DMS114 treated with DMSO at 0.1 percent for 48 hours (cell line): ENCODE results near the gene PBX4.

ENCODE experiments used
- DNase-seq: peaks from one replicate; lab custom pipeline; 2025; ENCODE audit not compliant: unreplicated experiment; lab: John Stamatoyannopoulos, UW

The PBX4 gene

DNA sequence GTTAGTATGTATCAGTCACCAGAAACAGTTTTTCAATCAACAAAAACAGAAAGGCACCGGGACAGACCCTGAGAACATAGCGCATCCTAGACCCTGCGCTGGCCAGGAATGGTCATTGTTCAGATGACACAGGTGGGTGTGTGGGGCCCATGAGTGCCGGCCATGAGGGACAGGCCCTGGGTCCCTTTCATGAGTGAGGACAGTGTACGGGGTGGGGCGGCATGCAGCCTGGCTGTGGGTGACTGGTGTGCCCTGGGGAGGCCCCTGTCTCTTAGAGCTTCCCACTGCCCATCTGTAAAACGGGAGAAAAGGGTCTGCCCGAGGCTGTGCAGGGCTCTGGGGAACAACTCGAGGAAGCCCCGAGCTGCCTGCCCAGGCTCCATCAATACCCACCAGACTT lies 25.8 kb downstream of the PBX4 start:
- DNase-seq: no peak

DNA sequence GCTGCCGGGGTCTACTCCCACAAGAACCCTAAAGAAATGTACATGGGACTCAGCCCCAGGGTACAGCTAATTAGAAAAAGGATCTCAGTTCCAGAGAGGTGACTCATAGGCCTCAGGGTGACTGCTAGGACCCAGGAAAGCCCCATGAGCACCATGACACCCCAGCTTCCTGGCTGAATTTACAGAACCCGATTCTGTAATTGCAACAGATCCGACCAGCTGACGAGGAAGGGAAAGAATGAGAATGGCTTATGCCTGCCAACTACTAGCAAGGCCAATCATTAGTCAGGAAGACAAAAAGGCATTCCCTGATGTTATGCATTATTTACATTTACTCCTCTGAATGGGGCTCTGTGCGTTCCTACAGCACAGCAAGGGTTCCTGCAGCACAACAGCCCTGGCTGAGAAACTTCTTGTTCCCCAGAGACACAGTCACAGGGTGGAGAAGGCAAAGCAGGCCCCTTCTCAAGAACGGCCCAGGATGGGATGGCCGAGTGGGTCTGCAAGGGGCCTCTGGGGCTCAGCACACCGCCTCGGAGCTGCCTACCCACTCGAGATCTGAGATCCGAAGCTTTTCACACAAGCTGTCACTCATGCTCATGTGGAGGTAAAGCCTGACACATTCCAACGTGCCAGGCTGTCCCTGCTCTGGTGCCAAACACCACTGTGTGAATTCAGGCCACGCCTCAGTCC lies 27.2 kb downstream of the PBX4 start:
- DNase-seq: no peak

DNA sequence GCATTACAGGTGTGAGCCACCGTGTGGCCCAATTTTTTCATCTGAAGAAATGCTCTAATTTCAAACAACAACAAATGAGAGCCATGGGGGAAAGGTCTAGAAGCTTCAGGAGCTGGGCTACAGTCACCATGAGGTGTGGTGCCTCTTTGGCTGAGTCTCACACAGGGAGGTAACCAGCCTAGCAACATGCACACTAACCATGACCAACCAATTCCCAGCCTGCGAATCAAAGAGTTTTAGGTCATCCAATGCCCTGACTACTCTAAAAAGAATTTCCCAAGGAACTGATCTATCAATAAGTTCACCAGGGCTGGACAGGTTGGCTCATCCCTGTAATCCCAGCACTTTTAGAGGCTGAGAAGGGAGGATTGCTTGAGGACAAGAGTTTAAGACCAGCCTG lies 29.9 kb downstream of the PBX4 start:
- DNase-seq: no peak

DNA sequence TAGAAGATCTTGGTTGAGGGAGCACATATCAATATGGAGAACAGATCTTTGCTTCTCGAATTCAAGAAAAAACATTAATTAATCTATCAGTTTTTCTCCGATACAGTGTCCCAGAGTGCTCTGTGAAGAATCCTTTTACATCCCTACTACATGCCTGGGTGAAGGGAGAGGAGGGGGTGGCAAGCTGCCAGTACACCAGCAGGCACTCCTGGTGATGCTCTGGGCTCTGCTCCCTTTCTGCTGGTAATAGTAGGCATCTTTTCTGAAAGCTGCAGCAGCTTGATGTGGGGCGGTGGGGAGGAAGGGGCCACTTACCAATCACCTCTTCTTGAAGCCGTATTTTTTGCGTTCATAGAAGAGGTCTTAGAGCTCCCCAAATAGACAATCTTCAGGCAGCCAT lies 30.7 kb downstream of the PBX4 start:
- no peak for DNase-seq

DNA sequence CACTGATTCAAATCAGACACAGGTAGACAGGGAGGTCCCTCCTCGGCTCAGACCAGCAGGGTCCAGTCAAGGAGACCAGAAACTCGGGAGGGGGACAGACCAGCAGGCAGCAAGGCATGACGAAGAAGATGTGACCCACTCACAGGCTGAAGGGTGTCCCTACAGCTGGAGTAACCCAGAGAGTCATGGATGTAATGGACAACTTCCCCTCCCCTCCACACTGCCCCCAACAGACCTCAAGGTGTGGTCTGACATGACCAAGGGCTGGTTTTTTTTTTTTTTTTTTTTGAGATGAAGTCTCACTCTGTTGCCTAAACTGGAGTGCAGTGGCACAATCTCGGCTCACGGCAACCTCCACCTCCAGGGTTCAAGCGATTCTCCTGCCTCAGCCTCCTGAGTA lies 34.1 kb downstream of the PBX4 start:
- no peak for DNase-seq

DNA sequence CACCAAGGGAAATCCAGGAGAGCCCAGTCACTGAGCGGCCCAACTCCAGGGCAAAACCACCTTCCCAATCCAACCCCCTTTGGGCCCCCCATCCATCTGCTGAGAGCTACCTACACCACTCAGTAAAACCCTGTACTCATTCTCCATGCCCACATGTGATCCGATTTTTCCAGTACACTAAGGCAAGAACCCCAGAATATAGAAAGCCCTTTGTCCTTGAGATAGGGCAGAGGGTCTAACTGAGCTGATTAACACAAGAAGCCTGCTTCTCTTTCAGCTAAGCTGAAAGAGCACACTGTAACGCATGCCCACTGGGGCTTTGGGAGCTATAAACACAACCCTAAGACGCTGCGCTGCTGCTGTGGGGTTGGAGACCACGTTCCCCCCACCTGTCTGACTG lies 36.0 kb downstream of the PBX4 start:
- DNase-seq: no peak

DNA sequence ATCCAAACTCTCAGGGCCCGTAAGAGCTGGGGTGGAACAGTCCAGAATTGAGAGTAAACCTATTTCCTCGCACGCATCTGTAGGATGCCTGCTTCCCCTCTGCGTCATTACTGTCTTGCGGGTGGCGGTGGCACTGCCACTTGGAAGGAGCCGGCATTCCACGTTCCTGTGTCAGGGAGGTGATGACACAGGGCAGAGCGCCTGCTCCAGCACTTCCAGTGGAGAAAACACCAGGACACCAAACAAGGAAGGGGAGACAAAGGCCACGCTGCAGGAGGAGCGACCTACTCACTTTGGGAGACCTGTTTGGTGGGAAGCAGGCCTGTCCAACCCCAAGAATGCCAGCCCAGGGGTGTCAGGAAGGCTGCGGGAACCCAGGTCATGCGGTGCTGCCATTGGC lies 37.1 kb downstream of the PBX4 start:
- no peak for DNase-seq

DNA sequence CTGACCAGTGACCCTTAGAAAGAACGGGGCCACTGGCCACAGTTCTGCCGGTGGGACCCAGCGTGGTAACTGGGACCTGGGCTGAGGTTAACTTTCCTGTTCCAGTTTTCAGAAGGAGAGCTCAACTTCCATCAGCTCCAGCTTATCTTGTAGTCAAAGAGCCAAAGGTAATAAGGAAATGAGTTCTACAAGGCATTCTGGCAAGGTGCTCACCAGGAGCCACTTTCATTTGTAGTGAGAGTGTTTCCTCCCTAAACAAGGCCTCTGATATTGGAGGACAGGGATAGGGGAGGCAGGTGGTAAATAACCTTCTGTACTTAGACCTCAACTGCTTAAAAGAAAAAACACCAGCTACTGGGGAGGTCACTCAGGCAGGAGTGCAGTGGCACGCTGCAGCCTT lies 38.1 kb downstream of the PBX4 start:
- no peak for DNase-seq

DNA sequence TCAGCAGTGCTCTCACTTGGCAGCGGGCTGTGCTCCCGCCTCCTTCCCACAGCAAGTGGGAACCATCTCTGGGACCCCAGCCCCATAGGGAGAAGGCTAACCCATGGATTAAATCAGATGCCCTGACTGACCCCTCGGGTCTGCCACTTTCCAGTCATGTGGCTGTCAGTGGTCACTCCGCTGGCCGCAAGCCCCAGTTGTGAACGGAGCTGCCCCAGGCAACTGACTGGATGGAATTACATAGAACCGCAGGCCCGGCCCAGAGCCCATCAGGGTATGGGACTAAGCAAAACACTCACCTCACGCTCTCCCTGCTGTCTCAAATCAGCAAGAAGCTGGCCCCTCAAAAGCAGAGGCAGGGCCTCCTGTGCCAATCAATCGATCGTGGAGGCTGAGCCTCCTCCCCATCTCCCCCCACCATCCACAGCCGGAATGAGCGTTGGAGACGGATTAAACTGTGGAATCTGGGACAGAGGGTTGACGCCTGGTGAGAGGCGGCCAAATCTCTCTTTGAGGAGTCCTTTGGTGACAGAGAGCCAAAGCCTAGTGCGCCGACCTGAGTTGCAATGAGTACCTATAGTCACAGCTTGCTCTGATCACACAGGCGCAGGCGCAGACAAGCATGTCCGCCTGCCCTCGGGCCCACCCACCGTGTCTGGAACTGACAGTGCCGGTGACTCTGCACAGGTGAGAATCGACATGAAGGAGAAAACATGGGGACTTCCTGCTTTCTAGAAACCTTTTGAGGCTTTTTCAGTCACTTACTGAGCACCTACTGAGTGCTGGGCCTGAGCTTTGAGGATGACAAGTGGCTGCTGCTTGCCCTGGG lies 38.7 kb downstream of the PBX4 start:
- DNase-seq: no peak

DNA sequence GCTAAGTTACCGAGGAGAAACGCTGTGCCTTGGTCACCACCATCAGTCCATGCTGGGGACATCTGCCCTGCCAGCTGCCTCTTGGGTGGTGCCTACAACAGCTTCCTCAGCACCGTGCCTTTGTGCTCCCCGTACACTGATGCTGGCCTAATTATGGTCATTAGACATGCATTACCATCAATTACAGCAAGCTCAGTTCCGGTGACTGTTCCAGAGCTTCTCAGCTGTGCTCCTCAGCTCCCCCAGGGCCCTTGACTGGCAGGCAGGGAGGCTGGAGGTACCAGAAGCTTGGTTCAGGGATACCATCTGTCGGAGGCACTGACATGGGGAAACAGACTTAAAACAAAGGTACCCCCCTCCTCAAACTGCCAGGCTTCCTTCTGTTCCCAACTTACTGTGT lies 40.2 kb downstream of the PBX4 start:
- no peak for DNase-seq

DNA sequence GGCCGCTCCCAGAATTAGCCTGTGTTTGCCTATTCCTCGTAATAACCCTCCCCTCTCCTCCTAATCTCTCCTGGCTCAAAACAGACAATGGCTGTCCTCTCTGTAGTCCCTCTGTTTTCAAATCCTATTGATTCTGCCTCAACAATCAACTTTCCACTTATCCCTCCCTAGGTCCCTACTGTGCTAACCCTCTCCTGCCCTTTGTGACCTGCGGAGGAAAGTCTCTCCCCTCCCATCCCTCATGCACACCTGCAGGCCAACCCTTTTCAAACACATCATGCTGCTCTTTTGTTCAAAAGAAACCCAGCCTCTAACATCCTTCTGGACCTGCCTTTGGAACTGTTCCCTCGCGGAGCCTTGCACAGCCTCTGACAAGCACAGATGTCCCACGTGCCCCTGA lies 43.1 kb downstream of the PBX4 start:
- DNase-seq: no peak

DNA sequence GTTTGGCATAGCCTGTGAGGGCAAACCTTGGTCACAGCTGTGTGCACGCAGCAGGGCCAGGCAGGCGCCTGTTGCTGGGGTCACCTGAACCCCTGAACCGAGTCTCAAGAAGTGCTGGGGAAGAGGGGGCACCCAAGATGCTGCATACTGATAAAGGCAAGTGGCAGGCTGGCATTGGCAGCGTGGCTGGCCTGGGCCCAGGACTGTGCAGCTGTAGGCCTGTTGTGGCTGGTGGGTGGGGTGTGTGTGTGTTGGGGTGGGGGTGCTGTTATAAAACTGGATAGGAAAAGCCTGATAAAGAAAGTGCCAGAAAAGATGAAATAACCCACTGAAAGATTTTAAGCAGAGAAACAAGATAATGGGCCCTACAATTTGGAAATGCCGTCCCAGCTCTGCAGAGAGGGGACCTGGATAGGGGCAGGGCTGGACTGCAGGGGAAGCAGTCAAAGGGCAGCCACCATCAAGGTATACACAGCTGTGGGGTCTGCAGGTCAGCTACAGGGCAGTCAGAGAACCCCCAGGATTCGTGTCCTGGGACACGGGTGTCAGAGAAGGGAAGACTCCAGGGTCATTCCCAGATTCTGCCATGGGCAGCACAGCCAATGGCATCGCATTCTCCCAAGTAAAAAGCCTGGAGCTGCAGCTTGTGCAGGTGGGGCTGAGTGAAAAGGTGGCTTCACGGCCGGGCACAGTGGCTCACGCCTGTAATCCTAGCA lies 47.3 kb downstream of the PBX4 start:
- no peak for DNase-seq

DNA sequence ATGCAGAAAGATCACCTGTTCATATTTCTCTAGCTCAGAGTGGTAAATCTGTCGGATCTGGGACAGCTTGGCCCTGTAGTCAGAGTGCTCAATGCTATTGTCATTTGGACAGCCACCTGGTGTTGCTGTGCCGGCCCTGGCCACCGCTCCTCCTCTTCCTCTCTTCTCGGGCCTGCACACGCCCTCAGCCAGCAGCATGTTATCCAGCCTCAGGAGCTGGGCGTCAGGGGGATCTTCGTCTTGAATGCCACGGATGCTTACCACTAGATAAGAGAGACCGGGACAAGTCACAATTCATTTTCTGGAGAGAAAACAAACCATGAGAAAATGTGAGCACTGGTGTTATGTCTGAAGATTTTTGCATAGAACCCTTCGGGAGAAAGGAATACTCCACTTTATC lies 47.9 kb downstream of the PBX4 start:
- no peak for DNase-seq

DNA sequence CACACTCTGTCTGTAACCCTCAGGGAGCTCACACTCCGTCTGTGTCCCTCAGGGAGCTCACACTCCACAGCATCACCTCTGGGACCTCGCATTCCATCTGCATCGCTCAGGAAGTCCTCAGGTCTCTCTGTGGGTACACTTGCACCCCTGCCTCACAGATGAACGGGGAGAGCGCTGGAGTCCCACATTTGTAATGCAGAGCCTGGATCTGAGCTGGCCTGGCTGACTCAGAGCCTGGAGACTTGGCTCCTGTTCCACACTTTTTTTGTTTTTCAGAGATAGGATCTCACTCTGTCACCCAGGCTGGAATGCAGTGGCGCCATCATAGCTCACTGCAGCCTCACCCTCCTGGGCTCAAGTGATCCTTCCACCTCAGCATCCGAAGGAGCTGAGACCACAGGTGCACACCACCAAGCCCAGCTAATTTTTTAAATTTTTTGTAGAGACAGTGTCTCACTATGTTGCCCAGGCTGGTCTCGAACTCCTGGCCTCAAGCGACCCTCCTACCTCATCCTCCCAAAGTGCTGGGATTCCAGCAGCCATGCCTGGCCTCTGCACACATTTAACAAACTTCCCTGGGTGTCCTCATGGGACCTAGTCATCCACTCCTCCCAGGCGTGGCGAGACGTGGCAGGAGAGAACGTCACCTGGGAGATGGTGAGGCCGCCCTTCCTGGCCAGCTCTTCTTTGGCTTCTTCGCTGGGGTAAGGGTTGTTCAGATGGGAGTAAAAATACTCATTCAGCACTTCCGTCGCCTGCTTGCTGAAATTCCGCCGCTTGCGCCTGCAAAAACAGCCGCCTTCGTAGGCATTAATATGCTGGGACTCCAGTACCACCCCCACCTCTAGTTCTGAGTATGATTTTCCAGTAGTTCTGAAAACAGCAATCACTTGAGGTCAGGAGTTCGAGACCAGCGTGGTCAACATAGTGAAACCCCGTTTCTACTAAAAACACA lies 49.4 kb downstream of the PBX4 start:
- DNase-seq: no peak

DNA sequence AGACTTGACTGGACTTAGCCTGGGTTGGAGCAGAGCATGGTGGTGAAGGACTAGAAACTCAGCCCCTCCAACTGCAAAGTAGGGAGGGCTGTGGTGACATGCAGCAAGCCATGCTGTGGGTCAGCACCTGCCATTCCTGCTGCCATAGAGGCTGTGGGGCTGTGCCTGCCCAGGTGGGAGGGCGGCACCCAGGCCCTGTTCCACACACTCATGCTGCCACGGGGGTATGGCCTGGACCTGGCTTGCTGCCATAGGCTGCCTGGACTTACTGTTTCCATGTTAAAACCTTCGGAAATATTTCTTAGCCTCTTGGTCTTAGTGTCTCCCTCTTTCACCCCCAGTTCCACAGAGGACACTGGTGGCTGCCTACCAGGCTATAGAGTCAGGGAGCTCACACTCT lies 51.1 kb downstream of the PBX4 start:
- DNase-seq: no peak

DNA sequence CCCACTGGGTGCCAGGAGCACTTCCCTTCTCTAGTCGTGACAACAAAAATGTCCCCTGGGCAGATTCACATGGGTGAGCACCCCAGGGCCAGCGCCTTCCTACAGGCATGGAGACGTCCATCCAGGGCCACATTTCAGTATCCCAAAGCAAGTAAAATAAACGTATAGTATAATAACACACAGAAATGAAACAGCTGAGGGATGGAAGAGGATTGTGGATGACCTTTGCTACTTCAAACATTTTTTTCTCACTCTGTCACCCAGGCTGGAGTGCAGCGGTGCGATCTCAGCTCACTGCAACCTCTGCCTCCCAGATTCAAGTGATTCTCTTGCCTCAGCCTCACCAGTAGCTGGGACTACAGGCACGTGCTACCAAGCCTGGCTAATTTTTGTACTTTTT lies 52.2 kb downstream of the PBX4 start:
- no peak for DNase-seq

DNA sequence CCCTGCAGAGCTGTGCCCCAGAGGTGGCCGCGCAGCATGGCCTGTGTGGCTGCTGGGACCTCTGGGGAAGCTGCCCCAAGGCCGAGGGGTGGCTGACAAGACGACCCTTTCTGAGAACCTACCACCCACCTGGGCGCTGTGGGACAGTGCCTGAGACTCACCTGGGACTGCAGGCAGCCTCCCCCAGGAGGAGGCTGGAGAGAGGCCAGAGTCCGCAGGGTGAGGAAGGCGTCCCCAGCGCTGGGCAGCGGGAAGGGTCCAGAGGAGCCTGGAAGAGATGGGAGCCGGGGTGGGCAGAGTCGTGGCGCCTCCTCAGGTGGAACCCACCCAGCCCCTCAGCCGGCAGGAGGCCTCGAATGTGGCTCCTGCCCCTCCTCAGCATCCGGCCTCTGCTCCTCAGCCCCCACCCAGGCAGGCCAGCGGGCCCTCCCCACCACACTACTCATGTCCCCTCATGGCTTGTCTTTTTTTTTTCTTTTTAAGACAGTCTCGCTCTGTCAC lies 55.1 kb downstream of the PBX4 start:
- no peak for DNase-seq

DNA sequence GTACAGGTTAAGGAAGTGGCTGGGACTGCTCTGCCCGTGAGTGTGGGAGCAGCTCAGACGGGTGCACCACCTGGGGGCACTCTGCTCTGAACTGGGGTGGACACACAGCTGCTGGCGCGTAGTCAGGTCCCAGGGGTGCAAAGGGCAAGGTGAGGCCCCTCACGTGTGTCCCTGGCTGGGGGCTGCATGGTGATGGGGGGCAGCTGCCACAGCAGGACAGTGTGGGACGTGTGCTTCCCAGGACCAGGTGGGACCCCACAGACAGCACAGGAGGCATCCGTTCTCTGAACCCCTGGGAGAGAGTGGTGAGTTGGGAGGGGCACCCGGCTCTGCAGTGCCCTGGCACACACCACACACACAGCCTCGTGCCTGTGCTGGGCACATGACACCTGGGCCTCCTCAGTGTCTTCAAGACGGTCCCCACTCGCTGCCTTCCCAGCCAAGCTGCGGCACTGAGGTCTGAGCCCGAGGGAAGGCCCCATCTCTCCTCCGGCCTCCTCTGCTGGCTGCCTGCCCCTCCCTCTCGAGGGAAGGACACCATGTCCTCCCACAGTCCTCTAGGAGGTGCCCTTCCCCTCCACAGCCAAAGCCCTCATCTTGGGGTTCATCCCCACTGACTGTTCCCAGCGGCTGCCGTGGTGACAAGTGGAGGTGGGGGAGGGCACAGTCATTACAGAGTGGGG lies 55.7 kb downstream of the PBX4 start:
- DNase-seq: no peak

DNA sequence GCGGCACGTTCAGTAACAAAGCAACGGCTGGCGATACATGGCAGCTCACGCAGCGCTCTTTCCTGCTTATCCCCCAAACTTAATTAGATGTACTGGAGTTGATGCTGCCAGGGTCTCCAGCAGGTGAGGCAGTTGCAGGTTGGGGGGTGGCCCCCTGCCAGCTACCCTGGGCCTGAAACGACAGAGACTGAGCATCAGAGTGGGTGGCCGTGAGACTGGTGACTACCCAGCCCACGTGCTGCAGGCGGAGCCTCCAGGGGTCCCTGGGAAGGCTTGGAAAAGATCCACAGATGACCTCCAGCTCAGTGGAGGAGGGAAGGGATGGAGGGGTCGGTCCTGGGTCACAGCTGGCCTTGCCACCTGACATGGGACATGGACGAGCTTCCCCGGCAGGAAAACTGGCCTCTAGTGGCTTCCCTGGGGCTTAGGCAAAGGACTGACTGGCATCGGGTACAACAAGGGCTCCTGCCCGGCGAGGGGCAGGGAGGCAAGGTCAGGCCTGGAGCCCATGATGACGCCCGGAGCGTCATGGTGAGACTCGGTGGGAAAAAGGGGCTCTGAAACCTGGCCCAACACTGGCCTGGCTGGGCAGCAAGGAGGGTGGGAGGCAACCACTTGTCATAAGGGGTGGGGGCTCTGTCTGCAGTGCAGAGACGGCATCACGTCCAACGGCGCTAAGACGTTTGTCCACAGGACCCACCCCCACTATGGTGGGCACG lies 56.4 kb downstream of the PBX4 start:
- DNase-seq: no peak

DNA sequence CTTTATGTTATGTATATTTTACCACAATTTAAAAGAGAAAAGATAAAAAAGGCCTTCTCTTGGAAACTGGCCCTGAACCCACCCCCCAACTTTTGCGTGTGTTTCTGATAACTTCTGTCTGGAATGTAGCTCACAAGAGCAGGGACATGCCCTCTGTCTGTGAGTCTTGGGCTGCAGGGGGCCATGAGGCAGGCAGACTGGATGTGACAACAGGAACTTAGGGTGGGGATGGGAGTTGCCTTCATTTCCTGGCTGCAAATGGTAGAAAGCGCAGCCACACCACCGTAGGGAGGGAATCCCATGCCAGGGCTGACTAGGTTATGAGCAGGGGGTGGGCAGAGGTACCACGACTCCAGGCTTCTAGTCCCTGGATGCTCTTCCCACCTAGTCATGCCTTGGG lies 58.6 kb downstream of the PBX4 start:
- DNase-seq: no peak
